LNCAP (cell line): ENCODE data around the gene TEKT1.

Source experiments
- TF ChIP-seq, protein P1 (sequence below): fragments of 450-650 bp; IDR thresholded peaks from 2 replicates; pipeline ENCODE4 v1.5.1; 2017; ENCODE audit warnings: mild to moderate bottlenecking

The TEKT1 gene

GRCh38 chr17:6756425-6757031 lies 75.0 kb downstream of the TEKT1 start:
- TF ChIP-seq, protein P1, sequence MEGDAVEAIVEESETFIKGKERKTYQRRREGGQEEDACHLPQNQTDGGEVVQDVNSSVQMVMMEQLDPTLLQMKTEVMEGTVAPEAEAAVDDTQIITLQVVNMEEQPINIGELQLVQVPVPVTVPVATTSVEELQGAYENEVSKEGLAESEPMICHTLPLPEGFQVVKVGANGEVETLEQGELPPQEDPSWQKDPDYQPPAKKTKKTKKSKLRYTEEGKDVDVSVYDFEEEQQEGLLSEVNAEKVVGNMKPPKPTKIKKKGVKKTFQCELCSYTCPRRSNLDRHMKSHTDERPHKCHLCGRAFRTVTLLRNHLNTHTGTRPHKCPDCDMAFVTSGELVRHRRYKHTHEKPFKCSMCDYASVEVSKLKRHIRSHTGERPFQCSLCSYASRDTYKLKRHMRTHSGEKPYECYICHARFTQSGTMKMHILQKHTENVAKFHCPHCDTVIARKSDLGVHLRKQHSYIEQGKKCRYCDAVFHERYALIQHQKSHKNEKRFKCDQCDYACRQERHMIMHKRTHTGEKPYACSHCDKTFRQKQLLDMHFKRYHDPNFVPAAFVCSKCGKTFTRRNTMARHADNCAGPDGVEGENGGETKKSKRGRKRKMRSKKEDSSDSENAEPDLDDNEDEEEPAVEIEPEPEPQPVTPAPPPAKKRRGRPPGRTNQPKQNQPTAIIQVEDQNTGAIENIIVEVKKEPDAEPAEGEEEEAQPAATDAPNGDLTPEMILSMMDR, result no peak

DNA sequence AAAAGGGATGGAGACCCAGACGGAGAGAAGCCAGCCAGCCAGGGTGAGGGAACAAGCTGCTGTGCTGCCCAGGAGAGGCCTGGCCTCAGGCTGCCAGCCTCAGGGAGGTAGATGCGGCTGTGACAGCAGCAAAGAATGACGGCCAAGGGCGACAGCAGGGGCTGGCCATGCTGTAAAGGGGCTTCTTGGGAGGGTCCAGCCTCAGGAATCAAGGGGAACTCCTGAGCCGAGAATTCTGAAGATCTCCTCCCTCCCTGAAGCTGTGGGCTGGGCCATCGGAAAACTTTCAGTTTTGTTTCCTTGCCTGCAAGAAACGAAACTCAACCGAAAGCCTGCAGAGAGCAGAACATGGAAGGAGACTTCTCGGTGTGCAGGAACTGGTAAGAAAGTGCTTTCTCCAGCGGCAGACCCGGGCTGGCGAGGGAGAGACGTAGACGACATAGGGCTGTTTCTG lies 75.8 kb downstream of the TEKT1 start, which contains the start of gene XAF1:
Gene XAF1, plus strand, starts transcription at position 316 of the 454 bp plus-strand sequence. Its CDS starts 33 bp downstream, at position 349.
- TF ChIP-seq, protein P1, result no peak

GRCh38 chr17:6755281-6755680 lies 76.2 kb downstream of the TEKT1 start:
- TF ChIP-seq, protein P1, result no peak

GRCh38 chr17:6753546-6753945 lies 78.0 kb downstream of the TEKT1 start:
- TF ChIP-seq, protein P1, result no peak

DNA sequence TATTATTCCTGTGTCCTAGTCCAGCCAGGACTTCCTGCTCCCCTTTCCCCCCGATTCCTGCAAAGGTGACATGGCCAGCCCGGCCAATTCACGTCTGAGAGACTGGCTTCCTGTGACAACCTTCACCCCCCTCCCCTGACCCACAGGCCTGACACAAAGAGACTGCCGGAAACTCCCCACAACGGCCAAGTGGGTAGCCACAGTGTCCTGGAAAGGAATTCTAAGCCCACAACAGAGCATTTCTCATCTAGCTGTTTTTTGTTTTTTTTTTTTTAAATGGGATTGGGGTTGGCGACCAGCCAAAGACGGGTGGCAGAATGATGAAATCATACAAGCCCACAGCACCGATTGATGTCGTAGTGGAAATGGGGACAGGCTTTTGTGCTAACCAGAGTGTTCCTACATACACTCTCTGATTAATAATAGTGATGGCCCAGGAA lies 78.5 kb downstream of the TEKT1 start:
- TF ChIP-seq, protein P1, result no peak

DNA sequence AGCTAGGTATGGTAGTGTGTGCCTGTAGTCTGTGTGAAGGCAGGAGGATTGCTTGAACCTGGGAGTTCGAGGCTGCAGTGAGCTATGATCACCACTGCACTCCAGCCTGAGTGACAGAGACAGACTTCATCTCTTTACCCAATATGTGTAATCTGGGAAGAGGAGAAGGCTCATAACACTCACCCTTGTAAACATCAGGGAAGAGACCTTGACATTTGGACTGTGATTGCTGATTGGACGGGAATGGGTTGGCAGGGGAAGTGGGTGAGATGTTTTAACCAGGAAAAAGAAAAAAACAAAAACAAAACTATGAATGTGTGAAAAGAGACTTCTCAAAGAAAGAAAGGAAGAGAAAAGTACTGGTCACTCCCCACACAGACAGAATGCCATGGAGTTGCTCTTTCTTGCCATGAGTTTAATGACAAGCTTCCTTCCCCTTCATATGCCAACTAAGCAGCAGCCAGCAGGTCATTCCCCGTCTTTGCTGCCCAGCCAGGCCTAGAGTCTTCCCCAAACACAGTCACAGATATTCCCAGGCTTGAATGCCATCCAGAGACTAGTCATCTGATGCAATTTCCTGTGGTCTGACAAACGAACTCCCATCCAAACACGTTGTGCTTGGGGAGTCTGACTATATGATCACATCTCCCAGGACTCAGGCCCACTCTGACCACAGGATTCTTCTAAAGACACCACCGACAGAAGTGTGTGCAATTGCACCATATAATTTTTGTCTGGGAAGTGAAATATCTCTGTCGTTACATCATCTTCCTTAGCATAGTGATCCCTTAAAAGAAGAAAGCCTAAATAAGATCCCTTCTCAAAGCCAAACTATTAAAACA lies 79.2 kb downstream of the TEKT1 start:
- TF ChIP-seq, protein P1, result no peak

GRCh38 chr17:6749519-6749918 lies 82.0 kb downstream of the TEKT1 start:
- TF ChIP-seq, protein P1, result no peak
